ENCODE results near the gene HASPIN. TPM values are rescaled to one million over a fixed set of nuclear protein-coding genes. Genes with fewer than 3 reads are reported as not detected.

Gene HASPIN
- total RNA-seq, 1 experiment from 2014 or later = 30.0 TPM

DNA sequence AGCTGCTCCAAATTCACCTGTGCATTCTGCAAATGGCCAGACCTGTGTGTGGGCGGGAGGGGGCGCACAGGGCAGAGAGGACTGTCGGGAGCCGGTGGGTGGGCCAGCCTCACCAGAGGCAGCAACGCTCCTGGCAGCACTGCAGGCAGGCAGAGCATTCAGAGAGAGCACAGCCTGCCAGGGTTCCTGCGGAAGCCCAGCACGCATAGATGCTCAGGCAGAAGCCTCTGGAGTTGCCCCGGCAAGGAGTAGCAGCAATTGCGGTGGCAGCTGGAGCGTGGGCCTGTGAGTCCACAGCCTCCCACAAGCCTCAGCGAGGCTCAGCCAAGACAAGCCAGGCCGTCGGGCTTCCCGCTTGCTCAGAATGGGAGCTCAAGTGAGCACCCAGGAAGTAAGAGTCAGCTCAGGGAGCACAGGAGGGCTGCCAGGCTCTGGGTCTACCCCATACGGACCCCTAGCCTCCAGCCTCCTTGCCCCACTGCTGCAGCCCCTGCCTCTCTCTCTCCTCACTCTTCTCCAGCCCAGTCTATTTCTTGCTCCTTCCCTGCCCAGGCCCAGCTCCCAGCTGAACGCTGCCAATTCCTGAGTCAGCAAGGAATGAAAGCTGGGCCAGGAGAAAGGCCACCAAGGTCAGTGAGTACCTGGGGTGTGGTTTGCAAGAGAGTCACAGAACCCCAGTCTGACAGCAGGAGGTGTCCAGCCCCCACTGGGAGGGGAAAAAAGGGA lies 45.4 kb upstream of the HASPIN start:
- 0 out of 2 replicates have a peak overlapping the region, but pooled peaks have one; percentile 72 for H3K27ac Mint-ChIP-seq
- peak; percentile 78 for DNase-seq (ENCODE audit: low spot score)
- ChIA-PET CTCF (interaction anchor here (0.6 to 2.6 kb wide), 7 partner anchors 13 to 142 kb away, joined by 3 to 14 read pairs (median 4); partner anchors contain the start of genes CTNS, HASPIN and SHPK), POLR2A (interaction anchor here (0.9 to 1.0 kb wide), 2 partner anchors 9 to 17 kb away, joined by 3 to 4 read pairs; partner anchors contain the start of gene EMC6)
- H3K27me3 Mint-ChIP-seq (ENCODE audit: low read depth) = no peaks in the 10 kb centered on the region; the same call in none of the 2 replicates
- no peaks in the 10 kb centered on the region for H3K36me3 Mint-ChIP-seq
- peaks cover 11% of the 10 kb centered on the region for H3K4me1 Mint-ChIP-seq
- H3K9me3 Mint-ChIP-seq = no peaks in the 10 kb centered on the region
- 0 out of 2 replicates have a peak, but pooled peaks have one; percentile 25 for TF ChIP-seq ETV6 (CRISPR knock-in tag; IDR thresholded peaks at IDR 0.05)
- TF ChIP-seq, protein P1, sequence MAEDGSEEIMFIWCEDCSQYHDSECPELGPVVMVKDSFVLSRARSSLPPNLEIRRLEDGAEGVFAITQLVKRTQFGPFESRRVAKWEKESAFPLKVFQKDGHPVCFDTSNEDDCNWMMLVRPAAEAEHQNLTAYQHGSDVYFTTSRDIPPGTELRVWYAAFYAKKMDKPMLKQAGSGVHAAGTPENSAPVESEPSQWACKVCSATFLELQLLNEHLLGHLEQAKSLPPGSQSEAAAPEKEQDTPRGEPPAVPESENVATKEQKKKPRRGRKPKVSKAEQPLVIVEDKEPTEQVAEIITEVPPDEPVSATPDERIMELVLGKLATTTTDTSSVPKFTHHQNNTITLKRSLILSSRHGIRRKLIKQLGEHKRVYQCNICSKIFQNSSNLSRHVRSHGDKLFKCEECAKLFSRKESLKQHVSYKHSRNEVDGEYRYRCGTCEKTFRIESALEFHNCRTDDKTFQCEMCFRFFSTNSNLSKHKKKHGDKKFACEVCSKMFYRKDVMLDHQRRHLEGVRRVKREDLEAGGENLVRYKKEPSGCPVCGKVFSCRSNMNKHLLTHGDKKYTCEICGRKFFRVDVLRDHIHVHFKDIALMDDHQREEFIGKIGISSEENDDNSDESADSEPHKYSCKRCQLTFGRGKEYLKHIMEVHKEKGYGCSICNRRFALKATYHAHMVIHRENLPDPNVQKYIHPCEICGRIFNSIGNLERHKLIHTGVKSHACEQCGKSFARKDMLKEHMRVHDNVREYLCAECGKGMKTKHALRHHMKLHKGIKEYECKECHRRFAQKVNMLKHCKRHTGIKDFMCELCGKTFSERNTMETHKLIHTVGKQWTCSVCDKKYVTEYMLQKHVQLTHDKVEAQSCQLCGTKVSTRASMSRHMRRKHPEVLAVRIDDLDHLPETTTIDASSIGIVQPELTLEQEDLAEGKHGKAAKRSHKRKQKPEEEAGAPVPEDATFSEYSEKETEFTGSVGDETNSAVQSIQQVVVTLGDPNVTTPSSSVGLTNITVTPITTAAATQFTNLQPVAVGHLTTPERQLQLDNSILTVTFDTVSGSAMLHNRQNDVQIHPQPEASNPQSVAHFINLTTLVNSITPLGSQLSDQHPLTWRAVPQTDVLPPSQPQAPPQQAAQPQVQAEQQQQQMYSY (CRISPR knock-in tag; IDR thresholded peaks at IDR 0.05) = no peak
- H3K4me3 Mint-ChIP-seq = no peak overlapping the region
- ATAC-seq = peak; percentile 87

- Mint-ChIP-seq H3K27ac (no peak overlapping the region), H3K36me3 (no peaks in the 10 kb centered on the region), H3K4me3 (no peak overlapping the region), H3K27me3 (ENCODE audit: low read depth) (no peaks in the 10 kb centered on the region; the same call in none of the 2 replicates), H3K4me1 (peaks cover 11% of the 10 kb centered on the region), H3K9me3 (no peaks in the 10 kb centered on the region)
- POLR2A ChIA-PET = interaction anchor here (0.6 kb wide), 1 partner anchor 155 kb away, joined by 3 read pairs; no protein-coding TSS in a partner anchor
- CTCF ChIA-PET = interaction anchor here (0.6 to 2.6 kb wide), 8 partner anchors 12 to 143 kb away, joined by 3 to 14 read pairs (median 3); partner anchors contain the start of genes CTNS, HASPIN and SHPK
- ATAC-seq = no peak
- DNase-seq (ENCODE audit: low spot score) = no peak
- TF ChIP-seq, protein P2, sequence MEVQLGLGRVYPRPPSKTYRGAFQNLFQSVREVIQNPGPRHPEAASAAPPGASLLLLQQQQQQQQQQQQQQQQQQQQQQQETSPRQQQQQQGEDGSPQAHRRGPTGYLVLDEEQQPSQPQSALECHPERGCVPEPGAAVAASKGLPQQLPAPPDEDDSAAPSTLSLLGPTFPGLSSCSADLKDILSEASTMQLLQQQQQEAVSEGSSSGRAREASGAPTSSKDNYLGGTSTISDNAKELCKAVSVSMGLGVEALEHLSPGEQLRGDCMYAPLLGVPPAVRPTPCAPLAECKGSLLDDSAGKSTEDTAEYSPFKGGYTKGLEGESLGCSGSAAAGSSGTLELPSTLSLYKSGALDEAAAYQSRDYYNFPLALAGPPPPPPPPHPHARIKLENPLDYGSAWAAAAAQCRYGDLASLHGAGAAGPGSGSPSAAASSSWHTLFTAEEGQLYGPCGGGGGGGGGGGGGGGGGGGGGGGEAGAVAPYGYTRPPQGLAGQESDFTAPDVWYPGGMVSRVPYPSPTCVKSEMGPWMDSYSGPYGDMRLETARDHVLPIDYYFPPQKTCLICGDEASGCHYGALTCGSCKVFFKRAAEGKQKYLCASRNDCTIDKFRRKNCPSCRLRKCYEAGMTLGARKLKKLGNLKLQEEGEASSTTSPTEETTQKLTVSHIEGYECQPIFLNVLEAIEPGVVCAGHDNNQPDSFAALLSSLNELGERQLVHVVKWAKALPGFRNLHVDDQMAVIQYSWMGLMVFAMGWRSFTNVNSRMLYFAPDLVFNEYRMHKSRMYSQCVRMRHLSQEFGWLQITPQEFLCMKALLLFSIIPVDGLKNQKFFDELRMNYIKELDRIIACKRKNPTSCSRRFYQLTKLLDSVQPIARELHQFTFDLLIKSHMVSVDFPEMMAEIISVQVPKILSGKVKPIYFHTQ (CRISPR knock-in tag; IDR thresholded peaks at IDR 0.05) = no peak
- TF ChIP-seq ZBTB21 (CRISPR knock-in tag; IDR thresholded peaks at IDR 0.05; ENCODE audit: borderline replicate concordance) (no peak), ZNF425 (CRISPR knock-in tag; conservative IDR thresholded peaks at IDR 0.05) (no peak), TEAD4 (CRISPR knock-in tag; IDR thresholded peaks at IDR 0.05) (no peak), MXD4 (CRISPR knock-in tag; IDR thresholded peaks at IDR 0.05; ENCODE audit: borderline replicate concordance) (no peak), STAT6 (CRISPR knock-in tag; conservative IDR thresholded peaks at IDR 0.05; ENCODE audit: low read depth) (no peak), ESRRA (CRISPR knock-in tag; IDR thresholded peaks at IDR 0.05; ENCODE audit: borderline replicate concordance) (no peak), GRHL2 (CRISPR knock-in tag; IDR thresholded peaks at IDR 0.05; ENCODE audit: insufficient replicate concordance, severe bottlenecking) (no peak)
- TF ChIP-seq, protein P3, sequence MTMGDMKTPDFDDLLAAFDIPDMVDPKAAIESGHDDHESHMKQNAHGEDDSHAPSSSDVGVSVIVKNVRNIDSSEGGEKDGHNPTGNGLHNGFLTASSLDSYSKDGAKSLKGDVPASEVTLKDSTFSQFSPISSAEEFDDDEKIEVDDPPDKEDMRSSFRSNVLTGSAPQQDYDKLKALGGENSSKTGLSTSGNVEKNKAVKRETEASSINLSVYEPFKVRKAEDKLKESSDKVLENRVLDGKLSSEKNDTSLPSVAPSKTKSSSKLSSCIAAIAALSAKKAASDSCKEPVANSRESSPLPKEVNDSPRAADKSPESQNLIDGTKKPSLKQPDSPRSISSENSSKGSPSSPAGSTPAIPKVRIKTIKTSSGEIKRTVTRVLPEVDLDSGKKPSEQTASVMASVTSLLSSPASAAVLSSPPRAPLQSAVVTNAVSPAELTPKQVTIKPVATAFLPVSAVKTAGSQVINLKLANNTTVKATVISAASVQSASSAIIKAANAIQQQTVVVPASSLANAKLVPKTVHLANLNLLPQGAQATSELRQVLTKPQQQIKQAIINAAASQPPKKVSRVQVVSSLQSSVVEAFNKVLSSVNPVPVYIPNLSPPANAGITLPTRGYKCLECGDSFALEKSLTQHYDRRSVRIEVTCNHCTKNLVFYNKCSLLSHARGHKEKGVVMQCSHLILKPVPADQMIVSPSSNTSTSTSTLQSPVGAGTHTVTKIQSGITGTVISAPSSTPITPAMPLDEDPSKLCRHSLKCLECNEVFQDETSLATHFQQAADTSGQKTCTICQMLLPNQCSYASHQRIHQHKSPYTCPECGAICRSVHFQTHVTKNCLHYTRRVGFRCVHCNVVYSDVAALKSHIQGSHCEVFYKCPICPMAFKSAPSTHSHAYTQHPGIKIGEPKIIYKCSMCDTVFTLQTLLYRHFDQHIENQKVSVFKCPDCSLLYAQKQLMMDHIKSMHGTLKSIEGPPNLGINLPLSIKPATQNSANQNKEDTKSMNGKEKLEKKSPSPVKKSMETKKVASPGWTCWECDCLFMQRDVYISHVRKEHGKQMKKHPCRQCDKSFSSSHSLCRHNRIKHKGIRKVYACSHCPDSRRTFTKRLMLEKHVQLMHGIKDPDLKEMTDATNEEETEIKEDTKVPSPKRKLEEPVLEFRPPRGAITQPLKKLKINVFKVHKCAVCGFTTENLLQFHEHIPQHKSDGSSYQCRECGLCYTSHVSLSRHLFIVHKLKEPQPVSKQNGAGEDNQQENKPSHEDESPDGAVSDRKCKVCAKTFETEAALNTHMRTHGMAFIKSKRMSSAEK (CRISPR knock-in tag; IDR thresholded peaks at IDR 0.05; ENCODE audit: borderline replicate concordance) = no peak
- TF ChIP-seq, protein P4, sequence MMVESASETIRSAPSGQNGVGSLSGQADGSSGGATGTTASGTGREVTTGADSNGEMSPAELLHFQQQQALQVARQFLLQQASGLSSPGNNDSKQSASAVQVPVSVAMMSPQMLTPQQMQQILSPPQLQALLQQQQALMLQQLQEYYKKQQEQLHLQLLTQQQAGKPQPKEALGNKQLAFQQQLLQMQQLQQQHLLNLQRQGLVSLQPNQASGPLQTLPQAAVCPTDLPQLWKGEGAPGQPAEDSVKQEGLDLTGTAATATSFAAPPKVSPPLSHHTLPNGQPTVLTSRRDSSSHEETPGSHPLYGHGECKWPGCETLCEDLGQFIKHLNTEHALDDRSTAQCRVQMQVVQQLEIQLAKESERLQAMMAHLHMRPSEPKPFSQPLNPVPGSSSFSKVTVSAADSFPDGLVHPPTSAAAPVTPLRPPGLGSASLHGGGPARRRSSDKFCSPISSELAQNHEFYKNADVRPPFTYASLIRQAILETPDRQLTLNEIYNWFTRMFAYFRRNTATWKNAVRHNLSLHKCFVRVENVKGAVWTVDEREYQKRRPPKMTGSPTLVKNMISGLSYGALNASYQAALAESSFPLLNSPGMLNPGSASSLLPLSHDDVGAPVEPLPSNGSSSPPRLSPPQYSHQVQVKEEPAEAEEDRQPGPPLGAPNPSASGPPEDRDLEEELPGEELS (CRISPR knock-in tag; IDR thresholded peaks at IDR 0.05) = no peak
These were observed 44.7 kb upstream of the HASPIN start for GRCh38 chr17:3678821-3679530.

All from WTC11 (cell line).